ENCODE measurements around the gene MUC3A. TPM values are rescaled to one million over a fixed set of nuclear protein-coding genes. Genes with fewer than 3 reads are reported as not detected.

Gene MUC3A
- total and polyA plus RNA-seq, 2 of the 8 experiments (the other 6 are each of a cell fraction or from before 2014, with no cell fraction given) = 15.4 to 43.9 TPM

DNA sequence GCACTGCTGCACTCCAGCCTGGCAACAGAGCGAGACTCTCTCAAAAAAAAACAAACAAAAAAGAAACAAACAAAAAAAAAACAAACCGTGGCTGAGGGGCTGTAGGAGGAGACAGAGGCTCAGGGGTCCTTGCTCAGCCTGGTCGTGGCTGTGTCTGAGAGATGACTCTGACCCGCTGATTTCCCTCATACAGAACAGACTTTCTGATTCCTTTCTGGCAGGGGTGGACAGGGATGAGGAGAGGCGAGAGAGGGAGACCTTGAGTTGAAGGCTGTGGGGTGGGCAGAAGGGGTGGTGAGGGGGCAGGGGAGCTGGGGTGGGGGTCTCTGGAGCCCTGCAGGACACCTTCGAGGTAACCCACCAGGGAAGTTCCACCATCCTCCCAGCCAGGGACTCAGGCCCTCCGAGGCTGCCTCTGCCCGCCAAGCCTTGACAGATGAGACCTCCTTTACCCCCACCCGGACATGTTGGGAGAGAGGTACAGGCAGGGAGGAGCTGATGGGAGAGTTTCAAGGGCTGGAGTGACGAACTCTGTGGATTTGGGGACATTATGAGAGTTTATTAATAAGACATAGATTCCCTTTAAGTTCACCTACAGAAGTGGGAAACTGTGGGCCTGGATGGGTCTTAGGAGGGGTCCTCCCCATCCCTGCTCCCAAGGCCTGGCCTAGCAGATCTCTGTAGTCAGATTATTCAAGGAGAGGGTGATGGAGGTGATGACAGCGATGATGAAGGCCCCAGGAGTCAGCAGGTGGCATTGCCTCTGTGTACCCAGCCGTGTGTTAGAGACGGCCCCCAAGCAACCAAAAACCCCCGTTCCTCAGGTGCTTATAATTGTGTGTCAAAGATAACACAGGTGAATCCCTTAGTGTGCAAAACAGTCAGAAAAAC lies 22.0 kb downstream of the MUC3A start:
- DNase-seq (ENCODE audit: low read depth in 1 of 2, low spot score in 2 of 2) = no peak
- no peaks in the 10 kb centered on the region for H3K36me3 ChIP-seq (ENCODE audit: control insufficient read depth in 2 of 4, insufficient read depth in 4 of 4, low read length in 3 of 4)
- H2BK15ac ChIP-seq (ENCODE audit: low read length) = no peak overlapping the region
- peak; percentile 39 for FAIRE-seq
- peak overlapping the region; percentile 83; the same call in 1 of the 2 replicates for H2BK20ac ChIP-seq (ENCODE audit: low read length)
- no peak overlapping the region for H3K4me2 ChIP-seq (ENCODE audit: insufficient read depth in 1 of 2, low read depth in 2 of 2, low read length in 2 of 2)
- ChIA-PET POLR2A (ENCODE audit: partially characterized antibody) (interaction anchor here (0.7 to 1.5 kb wide), 3 partner anchors 13 to 1027 kb away, joined by 3 to 4 read pairs (median 3); no protein-coding TSS in a partner anchor), CTCF (ENCODE audit: partially characterized antibody) (interaction anchor here (0.7 to 4.5 kb wide), 5 partner anchors 11 to 1573 kb away, joined by 3 to 21 read pairs (median 3); no protein-coding TSS in a partner anchor)
- H3K4me1 ChIP-seq (replicated peaks in 1 of 4; ENCODE audit: control insufficient read depth in 3 of 4, insufficient read depth in 4 of 4, low read length in 3 of 4) = peaks cover 4 to 19% (median 13%) of the 10 kb centered on the region in 4 experiments
- H3K4me3 ChIP-seq (ENCODE audit: extremely low read depth in 1 of 4, insufficient read depth in 2 of 4, low read depth in 3 of 4, low read length in 4 of 4) = no peak overlapping the region
- H3K9ac ChIP-seq (replicated peaks in 1 of 4; ENCODE audit: extremely low read depth in 1 of 4, low read depth in 3 of 4, low read length in 3 of 4) = no peak overlapping the region
- H2BK12ac ChIP-seq (ENCODE audit: low read depth, low read length) = no peak overlapping the region
- H3K4ac ChIP-seq (replicated peaks; ENCODE audit: insufficient read length, low read depth, low read length) = no peak overlapping the region
- no peak overlapping the region for H4K91ac ChIP-seq (replicated peaks; ENCODE audit: insufficient read length, low read length)
- no peak overlapping the region for H2BK120ac ChIP-seq (replicated peaks; ENCODE audit: low read depth, low read length)
- no peak overlapping the region for H2AK5ac ChIP-seq (ENCODE audit: low read depth, low read length)
- no peak overlapping the region for H3K27ac ChIP-seq (ENCODE audit: low read depth, low read length)
- no peak overlapping the region for H3K18ac ChIP-seq (ENCODE audit: extremely low read depth, low read length)
- no peak overlapping the region for H3K56ac ChIP-seq (replicated peaks; ENCODE audit: insufficient read length, low read depth, low read length)
- H2BK5ac ChIP-seq (ENCODE audit: low read depth, low read length) = no peak overlapping the region
- H3K23ac ChIP-seq (ENCODE audit: insufficient read length) = no peak overlapping the region
- 70% methylated on average over 14 of the region's 14 CpGs; no CpG with 5 or more reads in 1 of the 2 experiments for WGBS, 2 experiments (ENCODE audit: extremely low coverage in 1 of 2, insufficient coverage in 1 of 2, insufficient read length in 1 of 2, insufficient replicate concordance in 2 of 2, low coverage in 1 of 2, low lambda C conversion rate in 2 of 2, missing lambda C conversion rate in 1 of 2)
- H3K27me3 ChIP-seq (replicated peaks in 1 of 4; ENCODE audit: control insufficient read depth in 3 of 4, extremely low read depth in 1 of 4, insufficient read depth in 3 of 4, low read length in 3 of 4) = peaks cover 3 to 13% (median 12%) of the 10 kb centered on the region in 4 experiments
- no peak overlapping the region for H4K5ac ChIP-seq (ENCODE audit: insufficient read length, low read depth, low read length)
- H3K23me2 ChIP-seq (ENCODE audit: low read depth, low read length) = peaks cover 3% of the 10 kb centered on the region; the same call in 1 of the 2 replicates
- H4K8ac ChIP-seq (ENCODE audit: extremely low read depth, insufficient read depth, low read length) = no peak overlapping the region
- H3K14ac ChIP-seq (ENCODE audit: insufficient read length) = no peak overlapping the region
- no peaks in the 10 kb centered on the region for H3K79me2 ChIP-seq (ENCODE audit: control insufficient read depth in 1 of 2, insufficient read depth in 2 of 2, low read length in 2 of 2)
- H4K20me1 ChIP-seq (replicated peaks in 1 of 2; ENCODE audit: control insufficient read depth in 1 of 2, insufficient read depth in 2 of 2, low read length in 2 of 2) = peaks cover 0 to 4% of the 10 kb centered on the region in 2 experiments
- H3K9me3 ChIP-seq (ENCODE audit: insufficient read depth in 2 of 2, low read depth in 1 of 2, low read length in 1 of 2) = no peaks in the 10 kb centered on the region
- no peaks in the 10 kb centered on the region; the same call in 1 of the 2 replicates for H3K79me1 ChIP-seq (ENCODE audit: low read depth, low read length)
- no peak overlapping the region for H2AFZ ChIP-seq (ENCODE audit: low read length)
- TF ChIP-seq FOSL1 (IDR thresholded peaks at IDR 0.05; ENCODE audit: insufficient read depth, low read depth, low read length) (no peak), BACH1 (IDR thresholded peaks at IDR 0.05; ENCODE audit: low read length) (no peak), KDM4A (IDR thresholded peaks at IDR 0.05; ENCODE audit: low read depth, low read length, severe bottlenecking) (no peak), SRF (IDR thresholded peaks at IDR 0.05; ENCODE audit: low read depth, low read length) (no peak), RFX5 (IDR thresholded peaks at IDR 0.05; ENCODE audit: borderline replicate concordance, low read depth, low read length) (no peak), GABPA (IDR thresholded peaks at IDR 0.05; ENCODE audit: borderline replicate concordance, insufficient read depth, low read length) (no peak), NRF1 (IDR thresholded peaks at IDR 0.05; ENCODE audit: low read depth, low read length) (no peak), EZH2 (IDR thresholded peaks at IDR 0.05; ENCODE audit: low read depth, low read length, severe bottlenecking) (no peak), SP1 (IDR thresholded peaks at IDR 0.05; ENCODE audit: low read depth, low read length) (no peak)
- TF ChIP-seq, protein P1, sequence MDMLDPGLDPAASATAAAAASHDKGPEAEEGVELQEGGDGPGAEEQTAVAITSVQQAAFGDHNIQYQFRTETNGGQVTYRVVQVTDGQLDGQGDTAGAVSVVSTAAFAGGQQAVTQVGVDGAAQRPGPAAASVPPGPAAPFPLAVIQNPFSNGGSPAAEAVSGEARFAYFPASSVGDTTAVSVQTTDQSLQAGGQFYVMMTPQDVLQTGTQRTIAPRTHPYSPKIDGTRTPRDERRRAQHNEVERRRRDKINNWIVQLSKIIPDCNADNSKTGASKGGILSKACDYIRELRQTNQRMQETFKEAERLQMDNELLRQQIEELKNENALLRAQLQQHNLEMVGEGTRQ (IDR thresholded peaks at IDR 0.05; ENCODE audit: low read length) = no peak

Measured in H1 (cell line).